Measurements from ENCODE around the gene DNAI1.

DNAI1 gene

DNA sequence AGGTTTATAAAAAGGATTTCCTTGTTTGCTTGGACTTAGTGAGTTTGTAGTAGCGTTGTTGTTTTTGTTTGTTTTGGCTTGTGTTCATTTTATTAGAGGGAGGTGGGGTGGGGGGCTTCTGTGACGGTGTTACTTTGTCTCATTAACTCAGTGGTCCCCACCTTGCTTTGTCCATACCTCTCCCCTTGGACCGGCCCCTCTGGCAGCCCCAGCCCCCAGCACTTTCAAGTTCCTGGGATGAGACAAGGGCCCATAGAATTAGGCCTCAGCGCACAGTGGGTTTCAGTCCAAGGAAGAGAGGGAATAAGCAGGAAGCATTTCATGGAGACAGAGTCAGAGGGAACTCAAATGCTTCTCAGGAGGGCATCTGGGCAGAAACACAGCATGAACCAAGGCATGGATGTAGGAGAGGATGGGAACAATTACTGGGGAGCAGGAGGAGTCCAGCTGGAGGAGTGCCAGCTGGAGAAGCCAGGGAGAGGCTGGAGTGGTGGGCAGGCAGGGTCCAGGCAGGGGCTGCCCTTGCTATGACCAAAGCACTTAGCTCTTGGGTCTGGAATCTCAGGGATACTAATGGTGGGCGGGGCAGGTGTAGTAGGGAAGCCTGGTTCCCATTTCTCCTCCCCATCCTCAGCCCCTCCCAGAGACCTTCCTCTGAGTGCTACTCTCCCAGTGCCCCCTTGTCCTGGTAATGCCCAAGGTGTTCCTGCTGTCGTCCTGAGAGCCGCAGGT, 87.7 kb downstream of the DNAI1 start:
- no peak for ATAC-seq
- no peak for TF ChIP-seq SNAI2 (CRISPR knock-in tag; IDR thresholded peaks at IDR 0.05)
- TF ChIP-seq ZNF70 (CRISPR knock-in tag; IDR thresholded peaks at IDR 0.05): peak; percentile 92

DNA sequence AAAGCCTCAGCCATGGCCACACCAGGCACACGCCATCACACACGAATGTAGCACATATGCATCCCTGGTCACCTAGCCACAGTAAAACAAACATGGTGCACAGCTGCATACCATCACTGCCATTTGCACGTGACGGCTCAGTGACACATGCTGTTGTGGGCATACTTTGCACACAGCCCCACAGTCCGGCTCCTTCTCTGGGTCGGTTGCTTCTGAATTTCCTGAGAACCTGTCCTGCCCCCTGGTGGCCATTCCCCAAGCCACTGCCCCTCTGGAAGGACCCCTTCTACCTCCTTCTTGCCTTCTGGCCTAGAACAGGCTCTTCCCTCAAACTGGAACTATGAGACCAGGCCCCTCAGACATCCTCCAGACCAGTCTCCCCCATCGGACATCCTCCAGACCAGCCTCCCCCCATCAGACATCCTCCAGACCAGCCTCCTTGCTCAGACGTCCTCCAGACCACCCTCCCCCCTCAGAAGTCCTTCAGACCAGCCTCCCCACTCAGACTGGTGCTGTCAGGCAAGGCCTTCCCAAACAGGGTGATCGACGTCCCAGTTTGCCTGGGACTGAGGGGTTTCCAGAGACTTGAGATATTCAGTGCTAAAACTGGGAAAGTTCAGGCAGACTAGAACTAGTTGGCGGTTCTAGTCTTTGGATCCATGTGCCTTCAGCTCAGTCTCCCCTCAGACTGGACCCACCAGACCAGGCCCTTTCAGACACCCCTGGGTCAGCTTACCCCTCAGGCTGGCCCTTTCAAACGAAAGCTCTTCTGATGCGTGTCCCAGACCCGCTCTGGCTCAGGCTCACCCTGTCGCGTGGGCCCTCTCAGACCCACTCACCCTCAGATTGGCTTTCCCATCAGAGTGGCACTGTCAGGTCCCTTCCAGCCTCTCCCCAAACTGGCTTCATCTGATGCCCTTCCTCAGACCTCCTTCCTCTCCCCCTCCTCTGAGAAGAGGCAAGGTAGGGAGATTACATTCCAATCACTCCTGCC, 88.5 kb downstream of the DNAI1 start:
- TF ChIP-seq SNAI2 (CRISPR knock-in tag; IDR thresholded peaks at IDR 0.05) (no peak), ZNF70 (CRISPR knock-in tag; IDR thresholded peaks at IDR 0.05) (no peak), ZFP30 (CRISPR knock-in tag; IDR thresholded peaks at IDR 0.05) (no peak), ZFP3 (CRISPR knock-in tag; IDR thresholded peaks at IDR 0.05) (0 out of 2 replicates have a peak, but pooled peaks have one; percentile 16)
- ATAC-seq: peak; percentile 85

DNA sequence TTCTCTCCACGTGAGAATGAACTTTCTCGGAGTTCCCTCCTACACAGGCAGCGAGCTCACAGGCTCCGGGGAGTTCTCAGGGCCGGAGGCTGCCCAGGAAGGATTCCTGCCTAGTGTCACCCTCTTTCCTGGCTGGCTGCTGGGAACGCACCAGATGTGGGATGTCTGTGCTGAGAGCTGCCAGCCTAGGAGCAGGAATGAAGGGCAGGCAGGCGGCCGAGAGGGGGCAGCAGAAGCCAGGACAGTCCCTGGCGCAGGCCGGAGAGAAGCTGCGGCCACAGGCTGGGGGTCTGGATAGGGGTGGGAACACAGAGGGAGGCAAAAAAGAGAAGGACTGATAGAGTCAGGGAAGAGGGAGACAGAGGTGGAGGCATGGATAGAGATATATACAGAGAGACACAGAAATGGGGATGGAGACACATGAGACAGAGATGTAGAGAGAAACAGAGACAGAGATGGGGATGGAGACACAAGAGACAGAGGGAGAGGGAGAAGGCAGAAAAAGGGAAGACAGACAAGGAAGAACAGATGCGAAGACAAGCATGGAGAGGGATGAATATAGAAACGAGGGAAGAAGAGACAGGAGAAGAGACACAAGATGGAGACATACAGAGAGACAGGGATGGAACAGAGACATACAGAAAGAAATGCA, 89.5 kb downstream of the DNAI1 start:
- TF ChIP-seq SNAI2 (CRISPR knock-in tag; IDR thresholded peaks at IDR 0.05) (no peak), TCF4 (CRISPR knock-in tag; IDR thresholded peaks at IDR 0.05; ENCODE audit: borderline replicate concordance) (peak; percentile 68; the same call in 1 of the 2 replicates)

DNA sequence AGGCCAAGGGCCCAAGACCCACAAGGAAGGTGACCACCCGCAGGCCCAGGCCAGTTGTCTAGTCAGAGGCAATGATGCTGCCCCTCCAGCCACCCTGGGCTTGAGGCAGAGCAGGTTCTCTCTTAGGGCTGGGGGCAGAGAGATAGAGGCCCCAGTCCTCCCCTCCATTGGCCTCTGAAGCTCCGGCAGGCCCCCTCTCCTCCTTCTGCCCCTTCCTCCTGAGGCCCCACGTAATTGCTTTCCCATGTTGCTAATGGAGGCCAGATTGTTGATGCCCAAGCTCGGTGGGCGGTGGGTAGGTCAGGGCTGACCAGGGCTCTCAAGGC, 90.8 kb downstream of the DNAI1 start:
- TF ChIP-seq, protein P1, sequence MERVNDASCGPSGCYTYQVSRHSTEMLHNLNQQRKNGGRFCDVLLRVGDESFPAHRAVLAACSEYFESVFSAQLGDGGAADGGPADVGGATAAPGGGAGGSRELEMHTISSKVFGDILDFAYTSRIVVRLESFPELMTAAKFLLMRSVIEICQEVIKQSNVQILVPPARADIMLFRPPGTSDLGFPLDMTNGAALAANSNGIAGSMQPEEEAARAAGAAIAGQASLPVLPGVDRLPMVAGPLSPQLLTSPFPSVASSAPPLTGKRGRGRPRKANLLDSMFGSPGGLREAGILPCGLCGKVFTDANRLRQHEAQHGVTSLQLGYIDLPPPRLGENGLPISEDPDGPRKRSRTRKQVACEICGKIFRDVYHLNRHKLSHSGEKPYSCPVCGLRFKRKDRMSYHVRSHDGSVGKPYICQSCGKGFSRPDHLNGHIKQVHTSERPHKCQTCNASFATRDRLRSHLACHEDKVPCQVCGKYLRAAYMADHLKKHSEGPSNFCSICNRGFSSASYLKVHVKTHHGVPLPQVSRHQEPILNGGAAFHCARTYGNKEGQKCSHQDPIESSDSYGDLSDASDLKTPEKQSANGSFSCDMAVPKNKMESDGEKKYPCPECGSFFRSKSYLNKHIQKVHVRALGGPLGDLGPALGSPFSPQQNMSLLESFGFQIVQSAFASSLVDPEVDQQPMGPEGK (CRISPR knock-in tag; IDR thresholded peaks at IDR 0.05; ENCODE audit: borderline replicate concordance): no peak
- TF ChIP-seq ISL1 (CRISPR knock-in tag; IDR thresholded peaks at IDR 0.05) (no peak), PPARA (CRISPR knock-in tag; IDR thresholded peaks at IDR 0.05; ENCODE audit: borderline replicate concordance) (no peak)
- ATAC-seq: no peak

More for the DNA sequence above, 89.5 kb downstream of the DNAI1 start:
- ATAC-seq: peak; percentile 98

DNA sequence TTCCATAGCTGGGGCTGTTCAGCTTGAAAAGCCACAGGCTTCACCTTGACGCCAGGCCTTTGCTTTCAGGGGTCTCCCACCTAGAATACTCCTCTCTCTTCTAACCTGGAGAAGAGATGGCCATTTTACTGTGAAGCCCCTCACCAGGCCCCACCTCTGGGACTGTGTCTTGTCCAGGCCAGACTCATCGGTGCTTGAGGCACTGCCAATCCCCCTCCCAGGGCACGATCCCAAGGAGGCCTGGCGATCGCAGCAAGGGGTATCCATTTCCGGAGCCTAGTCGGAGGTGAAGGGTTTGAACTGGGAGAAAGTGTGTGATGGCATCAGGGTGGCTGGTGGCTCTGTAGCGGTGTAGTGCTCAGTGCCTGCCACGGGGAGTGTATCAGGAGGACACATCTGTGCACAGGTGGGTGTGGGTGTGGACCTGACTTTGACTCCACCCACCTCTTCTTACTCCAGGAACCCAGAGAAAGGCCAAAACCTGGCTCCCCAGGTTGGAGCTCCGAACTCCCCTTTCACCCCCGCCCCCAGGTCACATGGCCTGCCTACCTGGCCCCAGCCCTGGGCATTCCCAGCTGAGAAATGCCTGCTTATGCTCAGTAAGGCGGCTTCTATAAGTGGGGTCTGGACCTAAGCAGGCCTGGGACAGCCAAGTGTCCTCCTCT, 91.5 kb downstream of the DNAI1 start:
- no peak for TF ChIP-seq GLIS3 (CRISPR knock-in tag; IDR thresholded peaks at IDR 0.05)
- TF ChIP-seq OSR1 (CRISPR knock-in tag; IDR thresholded peaks at IDR 0.05): no peak
- no peak for TF ChIP-seq CSDC2 (CRISPR knock-in tag; IDR thresholded peaks at IDR 0.05)
- TF ChIP-seq TOX (CRISPR knock-in tag; IDR thresholded peaks at IDR 0.05; ENCODE audit: borderline replicate concordance): no peak
- no peak for TF ChIP-seq ZFP3 (CRISPR knock-in tag; IDR thresholded peaks at IDR 0.05)
- TF ChIP-seq ZNF70 (CRISPR knock-in tag; IDR thresholded peaks at IDR 0.05): no peak
- no peak for TF ChIP-seq ZNF8 (CRISPR knock-in tag; IDR thresholded peaks at IDR 0.05)
- no peak for TF ChIP-seq SNAI2 (CRISPR knock-in tag; IDR thresholded peaks at IDR 0.05)
- TF ChIP-seq RARB (CRISPR knock-in tag; IDR thresholded peaks at IDR 0.05): no peak
- TF ChIP-seq, protein P1 (CRISPR knock-in tag; IDR thresholded peaks at IDR 0.05; ENCODE audit: borderline replicate concordance): no peak
- no peak for TF ChIP-seq TCF4 (CRISPR knock-in tag; IDR thresholded peaks at IDR 0.05; ENCODE audit: borderline replicate concordance)
- ATAC-seq: no peak

DNA sequence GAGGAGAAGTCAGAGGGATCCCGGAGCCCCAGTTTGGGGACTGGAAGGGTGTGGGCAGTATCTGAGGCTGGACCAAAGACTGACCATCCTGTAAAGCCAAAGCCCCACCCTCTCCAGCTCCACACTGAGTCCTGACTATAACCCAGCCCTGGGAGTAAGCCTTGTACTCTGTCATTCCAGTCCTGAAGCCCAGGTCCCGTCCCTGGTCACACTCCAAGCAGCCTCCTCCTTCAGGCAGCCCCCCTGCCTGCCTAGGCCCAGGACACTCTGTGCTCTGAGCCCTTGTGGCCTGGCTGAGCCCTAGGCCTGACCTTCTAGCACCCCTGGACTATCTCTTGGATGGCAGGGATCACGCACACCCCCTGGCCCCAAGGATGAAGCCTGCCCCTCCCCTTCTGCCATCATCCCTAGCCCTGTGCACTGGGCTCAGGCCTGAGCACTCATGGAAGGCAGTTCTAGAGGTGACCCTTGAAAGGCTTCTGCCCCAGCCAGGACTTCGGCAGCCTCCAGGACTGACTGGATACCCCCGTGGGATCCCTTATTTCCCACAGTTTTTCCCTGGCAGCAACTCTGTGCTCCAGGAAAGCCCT, 92.2 kb downstream of the DNAI1 start:
- no peak for ATAC-seq
- TF ChIP-seq OSR1 (CRISPR knock-in tag; IDR thresholded peaks at IDR 0.05) (no peak), ZNF565 (CRISPR knock-in tag; conservative IDR thresholded peaks at IDR 0.05; ENCODE audit: low read depth) (no peak), CSDC2 (CRISPR knock-in tag; IDR thresholded peaks at IDR 0.05) (no peak), RARB (CRISPR knock-in tag; IDR thresholded peaks at IDR 0.05) (no peak), TOX (CRISPR knock-in tag; IDR thresholded peaks at IDR 0.05; ENCODE audit: borderline replicate concordance) (no peak), GLIS3 (CRISPR knock-in tag; IDR thresholded peaks at IDR 0.05) (no peak), ZNF8 (CRISPR knock-in tag; IDR thresholded peaks at IDR 0.05) (no peak), ZFP30 (CRISPR knock-in tag; IDR thresholded peaks at IDR 0.05) (no peak), SNAI2 (CRISPR knock-in tag; IDR thresholded peaks at IDR 0.05) (no peak)
- TF ChIP-seq, protein P2, sequence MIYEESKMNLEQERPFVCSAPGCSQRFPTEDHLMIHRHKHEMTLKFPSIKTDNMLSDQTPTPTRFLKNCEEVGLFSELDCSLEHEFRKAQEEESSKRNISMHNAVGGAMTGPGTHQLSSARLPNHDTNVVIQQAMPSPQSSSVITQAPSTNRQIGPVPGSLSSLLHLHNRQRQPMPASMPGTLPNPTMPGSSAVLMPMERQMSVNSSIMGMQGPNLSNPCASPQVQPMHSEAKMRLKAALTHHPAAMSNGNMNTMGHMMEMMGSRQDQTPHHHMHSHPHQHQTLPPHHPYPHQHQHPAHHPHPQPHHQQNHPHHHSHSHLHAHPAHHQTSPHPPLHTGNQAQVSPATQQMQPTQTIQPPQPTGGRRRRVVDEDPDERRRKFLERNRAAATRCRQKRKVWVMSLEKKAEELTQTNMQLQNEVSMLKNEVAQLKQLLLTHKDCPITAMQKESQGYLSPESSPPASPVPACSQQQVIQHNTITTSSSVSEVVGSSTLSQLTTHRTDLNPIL (CRISPR knock-in tag; IDR thresholded peaks at IDR 0.05; ENCODE audit: low read depth): no peak
- TF ChIP-seq, protein P3, sequence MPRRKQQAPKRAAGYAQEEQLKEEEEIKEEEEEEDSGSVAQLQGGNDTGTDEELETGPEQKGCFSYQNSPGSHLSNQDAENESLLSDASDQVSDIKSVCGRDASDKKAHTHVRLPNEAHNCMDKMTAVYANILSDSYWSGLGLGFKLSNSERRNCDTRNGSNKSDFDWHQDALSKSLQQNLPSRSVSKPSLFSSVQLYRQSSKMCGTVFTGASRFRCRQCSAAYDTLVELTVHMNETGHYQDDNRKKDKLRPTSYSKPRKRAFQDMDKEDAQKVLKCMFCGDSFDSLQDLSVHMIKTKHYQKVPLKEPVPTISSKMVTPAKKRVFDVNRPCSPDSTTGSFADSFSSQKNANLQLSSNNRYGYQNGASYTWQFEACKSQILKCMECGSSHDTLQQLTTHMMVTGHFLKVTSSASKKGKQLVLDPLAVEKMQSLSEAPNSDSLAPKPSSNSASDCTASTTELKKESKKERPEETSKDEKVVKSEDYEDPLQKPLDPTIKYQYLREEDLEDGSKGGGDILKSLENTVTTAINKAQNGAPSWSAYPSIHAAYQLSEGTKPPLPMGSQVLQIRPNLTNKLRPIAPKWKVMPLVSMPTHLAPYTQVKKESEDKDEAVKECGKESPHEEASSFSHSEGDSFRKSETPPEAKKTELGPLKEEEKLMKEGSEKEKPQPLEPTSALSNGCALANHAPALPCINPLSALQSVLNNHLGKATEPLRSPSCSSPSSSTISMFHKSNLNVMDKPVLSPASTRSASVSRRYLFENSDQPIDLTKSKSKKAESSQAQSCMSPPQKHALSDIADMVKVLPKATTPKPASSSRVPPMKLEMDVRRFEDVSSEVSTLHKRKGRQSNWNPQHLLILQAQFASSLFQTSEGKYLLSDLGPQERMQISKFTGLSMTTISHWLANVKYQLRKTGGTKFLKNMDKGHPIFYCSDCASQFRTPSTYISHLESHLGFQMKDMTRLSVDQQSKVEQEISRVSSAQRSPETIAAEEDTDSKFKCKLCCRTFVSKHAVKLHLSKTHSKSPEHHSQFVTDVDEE (CRISPR knock-in tag; IDR thresholded peaks at IDR 0.05): no peak

All from SK-N-SH treated with all-trans-retinoic acid at 6 μM for 48 hours (cell line).